Parietal lobe (tissue), 2 donors: ENCODE results near the gene IMPACT. TPM values are rescaled to one million over a fixed set of nuclear protein-coding genes. Genes with fewer than 3 reads are reported as not detected.

Experiments used
- small RNA-seq: library from RNA; depleted of rRNA; stranded (forward); fragments of <200 nt; gene quantifications from one replicate; pipeline ENCODE3, GENCODE V24; 2014; ENCODE audit warnings: low replicate concordance
- total RNA-seq: library from RNA; depleted of rRNA; stranded (reverse); fragments of >200 nt; gene quantifications from one replicate; pipeline ENCODE4 v1.2.3, GENCODE V29; 2014

IMPACT gene
- 20.3 TPM for total RNA-seq

GRCh38 chr18:24426398-24427294 lies at the start of gene IMPACT:
Gene IMPACT (plus strand): TSS chr18:24426670. CDS start chr18:24426757, 87 bp downstream.

GRCh38 chr18:24397694-24398368 lies 28.6 kb upstream of the IMPACT start, which contains the start of gene OSBPL1A:
Gene OSBPL1A (minus strand): TSS chr18:24397824. CDS start chr18:24377533, 20,291 bp downstream.

GRCh38 chr18:24460388-24460787 lies 33.9 kb downstream of the IMPACT start, which contains the start of gene HRH4:
Gene HRH4 (plus strand): TSS chr18:24460637. CDS start chr18:24460729, 92 bp downstream.

Small RNAs within 50 kb of the gene (small RNA-seq; reads per million reads assigned to genes)
- gene RF00019, result not detected

Other genes starting within 250 kb of the IMPACT start
- 49.1 TPM for gene OSBPL1A, start 28.8 kb upstream of the IMPACT start, total RNA-seq
- gene HRH4, start 34.0 kb downstream of the IMPACT start, total RNA-seq, result not detected